PC-9 (cell line): ENCODE measurements around the gene IL17RE. TPM values are rescaled to one million over a fixed set of nuclear protein-coding genes. Genes with fewer than 3 reads are reported as not detected.

ENCODE experiments used
- BruUV-seq: library from RNA; stranded (reverse); fragments of 400-500 nt; replicated peaks from 2 replicates; lab custom pipeline; 2021; lab: Mats Ljungman, UMichigan
- CTCF ChIA-PET: fragments of 300-600 bp; sonication (Branson Sonifier 250); formaldehyde crosslinking; loops from one replicate; lab custom pipeline; 2022; ENCODE audit warnings: antibody characterized with exemption; lab: Charles Lee
- POLR2A ChIA-PET: fragments of 300-600 bp; sonication (Branson Sonifier 250); formaldehyde crosslinking; loops from one replicate; lab custom pipeline; 2022; ENCODE audit warnings: antibody characterized with exemption; ENCODE audit not compliant: unreplicated experiment; lab: Charles Lee
- DNase-seq, 2 experiments: peaks; one replicate each; pipeline versions ENCODE4 v3.0.0 to v3.0.0-alpha.2; 2015 to 2022; ENCODE audit warnings: mixed read lengths in 1 of 2
- H2AFZ ChIP-seq: fragments of 200-600 bp; sonication (generic); 2 replicates; pipeline ENCODE4 v1.8.1; 2017; ENCODE audit warnings: antibody characterized with exemption
- H3F3A ChIP-seq: fragments of 200-600 bp; sonication (generic); 2 replicates; pipeline ENCODE4 v1.8.1; 2017; ENCODE audit warnings: antibody characterized with exemption, mild to moderate bottlenecking, low read depth; ENCODE audit not compliant: insufficient read depth
- H3K27ac ChIP-seq: fragments of 200-600 bp; sonication (generic); 2 replicates; pipeline ENCODE4 v1.6.1; 2016; ENCODE audit warnings: mixed run types
- H3K27me3 ChIP-seq: fragments of 200-600 bp; sonication (generic); 2 replicates; pipeline ENCODE4 v1.6.1; 2016; ENCODE audit warnings: low read depth, mixed run types; ENCODE audit not compliant: insufficient read depth
- H3K36me3 ChIP-seq: fragments of 200-600 bp; sonication (generic); 2 replicates; pipeline ENCODE4 v1.6.1; 2016; ENCODE audit warnings: low read depth, mixed run types
- H3K4me1 ChIP-seq: fragments of 200-600 bp; sonication (generic); replicated peaks from 2 replicates; pipeline ENCODE4 v1.6.1; 2016; ENCODE audit warnings: mixed run types; ENCODE audit not compliant: insufficient read depth
- H3K4me2 ChIP-seq: fragments of 200-600 bp; sonication (generic); 2 replicates; pipeline ENCODE4 v1.6.1; 2017; ENCODE audit warnings: mixed run types
- H3K4me3 ChIP-seq: fragments of 200-600 bp; sonication (generic); 2 replicates; pipeline ENCODE4 v1.6.1; 2016; ENCODE audit warnings: mixed run types
- H3K79me2 ChIP-seq: fragments of 200-600 bp; sonication (generic); 2 replicates; pipeline ENCODE4 v1.6.1; 2017; ENCODE audit warnings: low read depth, mixed run types
- H3K9me2 ChIP-seq: fragments of 200-600 bp; sonication (generic); 2 replicates; pipeline ENCODE4 v1.8.1; 2017; ENCODE audit warnings: mild to moderate bottlenecking; ENCODE audit not compliant: insufficient read depth
- H3K9me3 ChIP-seq: fragments of 200-600 bp; sonication (generic); 2 replicates; pipeline ENCODE4 v1.8.1; 2016; ENCODE audit warnings: low read depth; ENCODE audit not compliant: insufficient read depth
- H4K20me1 ChIP-seq: fragments of 200-600 bp; sonication (generic); 2 replicates; pipeline ENCODE4 v1.8.1; 2017; ENCODE audit not compliant: insufficient read depth
- EZH2 ChIP-seq: fragments of 200-600 bp; sonication (generic); IDR thresholded peaks from 2 replicates; pipeline ENCODE4 v1.8.0; 2017; ENCODE audit warnings: antibody characterized with exemption, low read depth
- intact Hi-C: fragments of 100-400 bp; cut with micrococcal nuclease; formaldehyde crosslinking; loops from one replicate; pipeline ENCODE4 v1.10.0; 2022; ENCODE audit not compliant: unreplicated experiment
- total RNA-seq: library from RNA; stranded (reverse); gene quantifications from 2 replicates; pipeline ENCODE4 v1.2.3, GENCODE V29; 2021
- TF ChIP-seq, protein P1 (sequence below): fragments of 200-600 bp; sonication (generic); conservative IDR thresholded peaks from 2 replicates; pipeline ENCODE4 v1.6.1; 2017; ENCODE audit warnings: mixed run types, antibody characterized with exemption, mild to moderate bottlenecking, moderate library complexity

IL17RE gene
- total RNA-seq, 1 experiment from 2014 or later: 23.8 TPM

- Histone ChIP-seq H3K27ac (no peak overlapping the region), H4K20me1 (no peaks in the 10 kb centered on the region), H2AFZ (no peak overlapping the region), H3F3A (peaks cover 23% of the 10 kb centered on the region; the same call in 1 of the 2 replicates), H3K4me3 (no peak overlapping the region), H3K79me2 (peaks cover 6% of the 10 kb centered on the region; the same call in 1 of the 2 replicates), H3K9me3 (no peaks in the 10 kb centered on the region), H3K27me3 (no peaks in the 10 kb centered on the region), H3K4me2 (no peak overlapping the region), H3K36me3 (peaks cover 2% of the 10 kb centered on the region; the same call in 1 of the 2 replicates), H3K4me1 (peaks cover 5% of the 10 kb centered on the region), H3K9me2 (no peaks in the 10 kb centered on the region)
- no peak for DNase-seq
- ChIA-PET POLR2A (no interaction called here), CTCF (no interaction called here)
- BruUV-seq: no TSS peak
- intact Hi-C loops: loop anchor here (10.0 kb wide), 1 partner anchor 228 kb away; no protein-coding TSS in a partner anchor
- TF ChIP-seq, protein P1, sequence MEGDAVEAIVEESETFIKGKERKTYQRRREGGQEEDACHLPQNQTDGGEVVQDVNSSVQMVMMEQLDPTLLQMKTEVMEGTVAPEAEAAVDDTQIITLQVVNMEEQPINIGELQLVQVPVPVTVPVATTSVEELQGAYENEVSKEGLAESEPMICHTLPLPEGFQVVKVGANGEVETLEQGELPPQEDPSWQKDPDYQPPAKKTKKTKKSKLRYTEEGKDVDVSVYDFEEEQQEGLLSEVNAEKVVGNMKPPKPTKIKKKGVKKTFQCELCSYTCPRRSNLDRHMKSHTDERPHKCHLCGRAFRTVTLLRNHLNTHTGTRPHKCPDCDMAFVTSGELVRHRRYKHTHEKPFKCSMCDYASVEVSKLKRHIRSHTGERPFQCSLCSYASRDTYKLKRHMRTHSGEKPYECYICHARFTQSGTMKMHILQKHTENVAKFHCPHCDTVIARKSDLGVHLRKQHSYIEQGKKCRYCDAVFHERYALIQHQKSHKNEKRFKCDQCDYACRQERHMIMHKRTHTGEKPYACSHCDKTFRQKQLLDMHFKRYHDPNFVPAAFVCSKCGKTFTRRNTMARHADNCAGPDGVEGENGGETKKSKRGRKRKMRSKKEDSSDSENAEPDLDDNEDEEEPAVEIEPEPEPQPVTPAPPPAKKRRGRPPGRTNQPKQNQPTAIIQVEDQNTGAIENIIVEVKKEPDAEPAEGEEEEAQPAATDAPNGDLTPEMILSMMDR: no peak
- no peak for TF ChIP-seq EZH2
Measured at GRCh38 chr3:9942934-9943690, 40.5 kb downstream of the IL17RE start.

- ChIA-PET POLR2A (no interaction called here), CTCF (interaction anchor here (0.6 kb wide), 1 partner anchor 21 kb away, joined by 3 read pairs; no protein-coding TSS in a partner anchor)
- Histone ChIP-seq H3K9me2 (no peaks in the 10 kb centered on the region), H4K20me1 (no peaks in the 10 kb centered on the region), H3K36me3 (no peaks in the 10 kb centered on the region), H3K4me2 (no peak overlapping the region), H3K27ac (no peak overlapping the region), H3K4me3 (no peak overlapping the region), H3F3A (peaks cover 23% of the 10 kb centered on the region; the same call in 1 of the 2 replicates), H2AFZ (no peak overlapping the region), H3K27me3 (no peaks in the 10 kb centered on the region), H3K4me1 (peaks cover 6% of the 10 kb centered on the region), H3K79me2 (peaks cover 6% of the 10 kb centered on the region; the same call in 1 of the 2 replicates), H3K9me3 (no peaks in the 10 kb centered on the region)
- DNase-seq: no peak
- intact Hi-C loops: loop anchor here (10.0 kb wide), 1 partner anchor 229 kb away; no protein-coding TSS in a partner anchor
- BruUV-seq: no TSS peak
- TF ChIP-seq, protein P1: no peak
- no peak for TF ChIP-seq EZH2
Measured at GRCh38 chr3:9944271-9944670, 41.6 kb downstream of the IL17RE start.

- ChIA-PET CTCF (interaction anchor here (1.1 to 1.2 kb wide), 2 partner anchors 42 to 145 kb away, joined by 3 to 4 read pairs; no protein-coding TSS in a partner anchor), POLR2A (no interaction called here)
- TSS peak; percentile 45 for BruUV-seq
- TF ChIP-seq, protein P1: no peak
- TF ChIP-seq EZH2: no peak
- H3K9me2 ChIP-seq: no peaks in the 10 kb centered on the region
- H3F3A ChIP-seq: peaks cover 23% of the 10 kb centered on the region; the same call in 1 of the 2 replicates
- H2AFZ ChIP-seq: no peak overlapping the region
- no peaks in the 10 kb centered on the region for H4K20me1 ChIP-seq
- no peak for DNase-seq
- H3K27ac ChIP-seq: no peak overlapping the region
- no peaks in the 10 kb centered on the region for H3K36me3 ChIP-seq
- peaks cover 6% of the 10 kb centered on the region for H3K4me1 ChIP-seq
- no peaks in the 10 kb centered on the region for H3K27me3 ChIP-seq
- peaks cover 6% of the 10 kb centered on the region; the same call in 1 of the 2 replicates for H3K79me2 ChIP-seq
- no peaks in the 10 kb centered on the region for H3K9me3 ChIP-seq
- no peak overlapping the region for H3K4me3 ChIP-seq
- peak overlapping the region; percentile 88 for H3K4me2 ChIP-seq
- intact Hi-C loops: loop anchor here (5.0 to 10.0 kb wide), 2 partner anchors 118 to 231 kb away; no protein-coding TSS in a partner anchor
Measured at GRCh38 chr3:9945358-9945757, 42.7 kb downstream of the IL17RE start.
